Naive B cell (primary cell): Measurements from ENCODE around the gene PLCB2. TPM values are rescaled to one million over a fixed set of nuclear protein-coding genes. Genes with fewer than 3 reads are reported as not detected.

Source experiments
- ATAC-seq, 2 donors: fragments of 150-1000 bp; cut with Tn5 transposase; 2 replicates each; pipeline ENCODE4 v1.10.0; 2021; ENCODE audit warnings: low read depth in 2 of 2, mild to moderate bottlenecking in 2 of 2, moderate library complexity in 2 of 2
- DNase-seq: peaks from one replicate; pipeline ENCODE4 v3.0.0; 2022
- H3K27ac Mint-ChIP-seq, 6 donors: one replicate each; pipeline ENCODE4 v1.8.0; 2020 to 2022; ENCODE audit warnings: mild to moderate bottlenecking in 6 of 6, mixed read lengths in 6 of 6, moderate library complexity in 5 of 6, inconsistent platforms in 2 of 6
- H3K27me3 Mint-ChIP-seq, 3 donors: one replicate each; pipeline ENCODE4 v1.8.0; 2021 to 2022; ENCODE audit warnings: mixed read lengths in 3 of 3, mild to moderate bottlenecking in 1 of 3
- H3K36me3 Mint-ChIP-seq, 2 donors: one replicate each; pipeline ENCODE4 v1.8.0; 2020 to 2022; ENCODE audit warnings: mixed read lengths in 2 of 2, inconsistent platforms in 1 of 2, mild to moderate bottlenecking in 1 of 2
- H3K4me1 Mint-ChIP-seq, 3 donors: one replicate each; pipeline ENCODE4 v1.8.0; 2020 to 2022; ENCODE audit warnings: mixed read lengths in 3 of 3, inconsistent platforms in 1 of 3, mild to moderate bottlenecking in 1 of 3, moderate library complexity in 1 of 3
- H3K4me3 Mint-ChIP-seq, 8 donors: one replicate each; pipeline ENCODE4 v1.8.0; 2020 to 2022; ENCODE audit warnings: mild to moderate bottlenecking in 8 of 8, mixed read lengths in 8 of 8, moderate library complexity in 8 of 8, inconsistent platforms in 2 of 8
- H3K9me3 Mint-ChIP-seq, 7 donors: one replicate each; pipeline ENCODE4 v1.8.0; 2020 to 2022; ENCODE audit warnings: mixed read lengths in 7 of 7, mild to moderate bottlenecking in 5 of 7, inconsistent platforms in 2 of 7, moderate library complexity in 1 of 7
- polyA plus RNA-seq, 6 donors: library from polyadenylated mRNA; unstranded; fragments of 300-500 nt; fragmentation: Illumina TruSeq; gene quantifications; one replicate each; pipeline ENCODE4 v1.2.3, GENCODE V29; 2021; ENCODE audit warnings: low read depth in 6 of 6

Gene PLCB2
- polyA plus RNA-seq, 6 donors from 2014 or later: 11.4 to 22.6 (median 15.9) TPM

DNA sequence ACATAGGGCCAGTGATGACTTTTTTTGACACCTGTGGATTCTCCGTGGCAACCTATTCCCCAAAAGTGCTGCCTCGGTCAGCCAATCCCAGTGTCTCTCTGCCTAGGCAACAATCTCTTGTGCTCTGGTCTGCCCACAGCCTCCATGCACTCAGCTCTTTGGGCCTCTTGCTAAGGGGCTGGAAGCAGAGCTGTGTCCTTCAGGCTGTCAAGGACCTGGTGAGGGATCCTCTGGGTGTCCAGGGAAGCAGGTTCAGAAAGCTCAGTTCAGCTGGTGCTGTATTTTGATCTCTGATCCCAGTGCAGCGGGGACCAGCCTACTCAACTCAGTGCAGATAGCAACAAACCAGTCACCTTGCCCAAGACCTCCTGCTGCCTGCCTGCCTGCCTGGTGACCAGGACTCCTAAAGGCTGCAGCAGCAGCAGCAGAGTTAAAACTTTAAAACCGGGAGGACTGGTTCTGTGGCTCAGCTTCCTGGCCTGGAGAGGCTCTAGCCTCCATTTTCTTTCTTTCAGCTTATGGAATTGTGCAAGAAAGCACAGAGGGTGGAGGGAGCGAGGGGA lies 62.7 kb downstream of the PLCB2 start:
- peaks cover 0 to under 1% (median 0%) of the 10 kb centered on the region in 3 donors for H3K4me1 Mint-ChIP-seq
- peak overlapping the region in 1 of 6 donors; percentile 65 for H3K27ac Mint-ChIP-seq
- no peaks in the 10 kb centered on the region for H3K36me3 Mint-ChIP-seq
- ATAC-seq (no peak), DNase-seq (no peak)
- peaks cover 0 to 4% (median 0%) of the 10 kb centered on the region in 3 donors for H3K27me3 Mint-ChIP-seq
- H3K4me3 Mint-ChIP-seq: no peak overlapping the region
- H3K9me3 Mint-ChIP-seq: no peaks in the 10 kb centered on the region

DNA sequence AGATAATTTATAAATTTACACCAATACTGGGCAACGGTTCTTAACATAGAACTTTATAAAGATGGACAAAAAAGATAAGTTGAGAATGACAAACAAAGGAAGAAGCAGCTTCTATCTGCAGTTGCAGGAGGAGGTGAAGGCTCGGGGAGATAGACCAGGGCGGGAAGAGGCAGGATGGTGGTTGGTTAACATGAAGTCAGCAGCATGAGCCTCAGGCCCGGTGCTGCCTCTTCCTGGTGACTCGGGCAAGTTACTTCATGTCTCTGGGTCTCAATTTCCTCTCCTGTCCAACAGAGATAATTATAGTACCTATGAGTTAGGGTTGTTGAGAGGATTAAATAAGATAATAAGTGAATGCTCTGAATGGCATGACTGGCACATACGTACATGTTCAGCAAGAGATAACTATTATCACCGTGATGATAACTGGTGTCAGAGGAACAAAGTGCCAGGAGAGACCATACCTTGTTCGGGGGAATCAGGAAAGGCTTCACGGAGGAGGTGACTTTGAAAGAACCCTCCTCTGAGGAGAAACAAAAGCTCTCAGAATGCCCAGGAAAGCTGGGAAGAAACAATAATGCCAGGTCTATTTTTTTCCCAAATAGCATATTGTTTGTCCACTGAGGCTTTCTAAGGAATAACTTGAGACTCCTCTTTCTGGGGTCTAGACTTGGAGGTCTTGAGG lies 64.5 kb downstream of the PLCB2 start:
- H3K27me3 Mint-ChIP-seq: peaks cover 0 to 15% (median 12%) of the 10 kb centered on the region in 3 donors
- no peak overlapping the region for H3K27ac Mint-ChIP-seq
- H3K36me3 Mint-ChIP-seq: no peaks in the 10 kb centered on the region
- no peak overlapping the region for H3K4me3 Mint-ChIP-seq
- DNase-seq (no peak), ATAC-seq (no peak)
- H3K9me3 Mint-ChIP-seq: no peaks in the 10 kb centered on the region
- H3K4me1 Mint-ChIP-seq: peaks cover 12 to 15% (median 12%) of the 10 kb centered on the region in 3 donors

DNA sequence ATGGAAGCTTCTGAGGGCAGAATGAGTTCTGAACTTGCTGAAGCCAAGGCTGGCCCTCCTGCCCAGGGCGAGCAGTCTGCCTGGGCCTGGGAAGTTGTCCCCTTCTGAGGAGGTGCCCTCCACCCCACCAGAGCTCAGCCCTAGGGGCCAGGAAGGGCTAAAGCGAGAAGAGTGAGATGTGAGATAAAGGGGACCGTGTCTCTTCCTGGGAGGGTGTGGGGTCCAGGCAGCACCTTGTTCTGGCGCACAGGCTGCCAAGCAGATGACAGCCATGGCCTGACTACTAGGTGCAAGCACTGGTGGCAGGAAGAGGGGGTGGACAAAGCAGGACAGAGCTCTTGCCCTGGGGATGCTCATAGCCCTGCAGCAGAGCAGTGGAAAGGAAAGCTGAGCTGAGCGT lies 65.1 kb downstream of the PLCB2 start:
- no peak for DNase-seq
- Mint-ChIP-seq H3K36me3 (no peaks in the 10 kb centered on the region), H3K4me3 (peak overlapping the region in 1 of 8 donors; percentile 69), H3K4me1 (peaks cover 17 to 18% (median 18%) of the 10 kb centered on the region in 3 donors), H3K27ac (peak overlapping the region in 1 of 6 donors; percentile 51), H3K27me3 (peaks cover 0 to 20% (median 18%) of the 10 kb centered on the region in 3 donors), H3K9me3 (no peaks in the 10 kb centered on the region)
- ATAC-seq: no peak

DNA sequence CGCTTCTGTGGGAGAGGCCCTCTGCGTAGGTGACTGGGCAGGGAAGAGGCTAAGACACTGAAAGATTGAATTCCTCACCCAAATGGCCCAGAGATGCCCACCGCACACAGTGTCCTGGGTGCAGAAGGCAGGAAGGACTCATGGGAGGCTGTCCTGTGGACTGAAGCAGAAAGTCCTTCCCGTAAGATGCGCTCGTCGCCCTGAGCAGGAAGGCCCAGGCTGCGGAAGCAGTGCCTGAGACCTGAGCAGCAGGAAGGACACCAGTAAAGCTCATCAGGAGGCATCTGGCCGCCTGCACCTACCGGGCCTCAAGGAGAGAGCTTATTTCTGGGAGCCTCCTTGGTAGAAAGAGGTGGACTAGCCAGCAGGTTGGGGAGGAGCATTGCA lies 65.5 kb downstream of the PLCB2 start:
- Mint-ChIP-seq H3K9me3 (no peaks in the 10 kb centered on the region), H3K36me3 (no peaks in the 10 kb centered on the region), H3K4me3 (no peak overlapping the region), H3K27me3 (peaks cover 0 to 20% (median 18%) of the 10 kb centered on the region in 3 donors), H3K27ac (peak overlapping the region in 2 of 6 donors; percentile 65 to 94), H3K4me1 (peaks cover 17 to 18% (median 18%) of the 10 kb centered on the region in 3 donors)
- ATAC-seq: no peak
- no peak for DNase-seq

DNA sequence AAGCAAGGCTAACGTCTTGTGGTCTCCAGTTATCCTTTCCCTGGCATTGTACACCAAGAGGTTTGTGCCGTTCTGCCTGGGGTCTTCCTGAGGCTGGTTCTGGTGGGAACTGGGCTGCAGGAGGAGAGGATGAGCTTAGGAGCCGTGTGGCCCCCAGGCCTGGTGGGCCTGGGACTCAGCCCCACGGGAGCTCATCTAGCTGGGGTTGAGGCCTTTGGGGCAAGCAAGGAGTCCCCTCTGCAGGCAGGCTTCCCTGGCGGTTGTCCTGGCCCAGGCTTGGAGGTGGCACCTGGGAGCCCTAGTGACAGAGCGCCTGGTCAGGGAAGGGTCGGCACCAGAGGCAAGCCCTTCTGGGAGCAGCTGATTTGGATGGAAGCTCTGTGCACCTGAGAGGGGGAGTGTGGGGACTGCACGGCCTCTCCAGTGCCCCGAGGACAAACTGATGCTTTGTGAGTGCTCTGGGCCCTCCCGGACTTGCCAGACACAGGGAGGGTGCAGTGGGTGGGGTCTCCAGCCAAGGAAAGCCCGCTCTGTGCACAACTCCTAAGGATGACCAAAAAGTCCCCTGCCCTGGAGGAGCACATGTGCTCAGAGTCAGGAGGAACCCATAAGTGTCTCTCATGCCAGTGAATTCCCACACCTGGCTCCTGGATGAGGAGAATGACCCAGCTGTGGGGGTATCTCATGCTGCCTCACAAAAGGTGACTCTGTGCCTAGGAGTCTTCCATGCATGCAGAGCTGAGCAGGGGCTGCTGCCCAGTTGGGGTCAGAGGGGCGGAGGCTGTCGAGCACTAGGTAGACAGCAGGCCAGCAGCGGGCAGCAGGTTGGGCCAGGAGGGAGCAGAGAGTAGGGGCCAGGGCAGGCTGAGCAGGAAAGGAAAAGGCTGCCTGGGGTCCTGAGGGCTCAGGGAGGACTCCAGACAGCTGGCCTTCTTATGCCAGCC lies 66.2 kb downstream of the PLCB2 start:
- peaks cover 17 to 18% (median 18%) of the 10 kb centered on the region in 3 donors for H3K4me1 Mint-ChIP-seq
- peaks cover 0 to 20% (median 18%) of the 10 kb centered on the region in 3 donors for H3K27me3 Mint-ChIP-seq
- ATAC-seq (no peak), DNase-seq (no peak)
- H3K27ac Mint-ChIP-seq: peak overlapping the region in 1 of 6 donors; percentile 94
- H3K9me3 Mint-ChIP-seq: no peaks in the 10 kb centered on the region
- H3K4me3 Mint-ChIP-seq: no peak overlapping the region
- H3K36me3 Mint-ChIP-seq: no peaks in the 10 kb centered on the region

DNA sequence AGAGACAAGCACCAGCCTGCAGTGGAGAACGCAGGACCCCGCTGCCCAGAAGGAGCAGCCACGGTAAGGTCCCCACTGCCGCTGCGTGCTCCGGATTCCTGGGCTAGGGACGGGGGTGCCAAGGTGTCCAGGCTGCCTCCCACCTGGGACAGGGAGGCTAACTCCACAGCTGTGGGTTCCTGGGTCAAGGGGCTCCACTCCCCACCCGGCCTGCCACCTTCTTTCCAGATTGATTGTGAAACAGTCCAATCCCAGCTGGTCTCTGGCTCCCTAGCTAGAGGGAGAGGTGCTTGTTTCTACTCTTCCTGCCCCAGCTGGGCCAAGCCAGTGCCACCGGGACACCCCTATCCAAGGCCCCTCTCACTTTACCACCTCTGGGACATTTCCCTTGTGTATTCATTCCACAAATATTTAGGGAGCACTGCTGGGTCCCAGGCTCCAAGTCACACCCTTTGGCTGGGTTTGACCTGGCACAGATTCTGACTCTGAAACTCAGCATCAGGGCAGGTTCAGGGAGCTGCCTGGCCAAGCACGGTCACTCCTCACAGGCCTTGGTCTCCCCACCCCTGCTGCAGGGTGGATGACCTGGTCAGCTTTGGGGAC lies 67.0 kb downstream of the PLCB2 start:
- no peak for ATAC-seq
- H3K27me3 Mint-ChIP-seq: peaks cover 0 to 20% (median 18%) of the 10 kb centered on the region in 3 donors
- peak overlapping the region in 1 of 8 donors; percentile 31 for H3K4me3 Mint-ChIP-seq
- H3K4me1 Mint-ChIP-seq: peaks cover 21 to 23% (median 21%) of the 10 kb centered on the region in 3 donors
- no peaks in the 10 kb centered on the region for H3K9me3 Mint-ChIP-seq
- no peak for DNase-seq
- no peaks in the 10 kb centered on the region for H3K36me3 Mint-ChIP-seq
- peak overlapping the region in 2 of 6 donors; percentile 76 to 87 for H3K27ac Mint-ChIP-seq

DNA sequence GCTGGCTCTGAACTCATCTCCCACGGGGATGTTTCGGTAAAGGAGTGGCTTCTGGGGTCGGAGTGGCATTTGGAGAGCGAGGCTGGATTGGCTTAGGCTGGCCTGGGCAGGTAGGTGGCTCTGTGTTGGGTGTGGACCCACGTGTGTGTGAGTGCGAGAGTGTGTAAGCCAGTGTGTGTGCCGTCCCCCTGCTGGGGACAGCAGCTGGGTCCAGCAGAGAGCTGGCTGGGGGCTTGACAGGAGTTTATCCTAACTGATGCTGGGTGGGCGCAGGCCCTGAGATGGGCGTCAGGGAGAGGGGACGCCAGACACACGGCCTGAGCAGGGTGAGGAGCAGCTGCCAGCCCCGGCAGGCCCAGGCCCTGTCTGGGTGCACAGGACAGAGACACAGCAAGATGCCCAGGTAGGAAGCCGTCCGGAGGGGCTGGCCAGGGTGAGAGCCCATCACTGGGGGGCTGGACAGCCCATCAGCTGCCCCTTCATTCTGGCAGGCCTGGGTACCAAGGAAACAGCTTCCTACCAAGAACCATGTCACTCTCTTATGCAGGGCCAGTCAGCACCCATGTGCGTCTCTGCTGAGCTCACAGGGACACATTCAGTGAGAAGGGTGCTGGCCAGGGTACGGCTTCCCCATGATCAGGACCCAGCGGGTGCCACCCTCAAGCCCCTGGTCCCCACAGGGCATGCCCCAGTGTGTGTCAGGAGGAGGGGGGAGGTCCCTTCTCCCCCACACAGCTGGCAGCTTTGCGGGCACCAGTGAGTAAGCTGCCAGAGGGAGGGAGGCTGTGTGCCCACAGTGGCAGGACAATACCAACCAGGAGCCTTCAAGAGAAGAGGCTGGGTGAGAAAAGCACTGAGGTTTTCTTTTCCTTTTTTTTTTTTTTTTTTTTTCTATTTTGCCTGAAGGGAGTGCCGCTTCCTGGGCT lies 67.8 kb downstream of the PLCB2 start:
- Mint-ChIP-seq H3K36me3 (no peaks in the 10 kb centered on the region), H3K27me3 (peaks cover 0 to 20% (median 18%) of the 10 kb centered on the region in 3 donors), H3K9me3 (no peaks in the 10 kb centered on the region), H3K4me3 (peak overlapping the region in 6 of 8 donors; percentile 47 to 83 (median 72)), H3K4me1 (peaks cover 28 to 31% (median 28%) of the 10 kb centered on the region in 3 donors), H3K27ac (peak overlapping the region in 4 of 6 donors; percentile 33 to 97 (median 80))
- no peak for ATAC-seq
- DNase-seq: no peak

DNA sequence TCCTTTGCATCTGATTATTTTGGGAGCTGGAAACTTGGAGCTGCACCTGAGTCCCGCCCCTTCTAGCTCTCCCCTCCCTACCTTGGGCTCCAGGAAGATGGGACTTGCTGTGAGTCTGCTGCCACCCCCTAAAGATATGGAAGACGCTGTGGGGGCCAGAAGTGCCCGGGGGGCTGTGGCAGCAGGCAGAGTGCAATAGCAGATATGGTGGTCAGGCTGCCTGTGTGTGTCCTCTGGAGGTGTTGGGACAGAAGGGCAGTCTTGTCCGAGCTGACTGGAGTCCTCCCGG lies 68.4 kb downstream of the PLCB2 start:
- H3K4me3 Mint-ChIP-seq: peak overlapping the region in 6 of 8 donors; percentile 23 to 86 (median 70)
- H3K4me1 Mint-ChIP-seq: peaks cover 31 to 35% (median 34%) of the 10 kb centered on the region in 3 donors
- no peaks in the 10 kb centered on the region for H3K36me3 Mint-ChIP-seq
- ATAC-seq (no peak), DNase-seq (no peak)
- H3K27me3 Mint-ChIP-seq: peaks cover 0 to 20% (median 18%) of the 10 kb centered on the region in 3 donors
- H3K9me3 Mint-ChIP-seq: no peaks in the 10 kb centered on the region
- H3K27ac Mint-ChIP-seq: peak overlapping the region in 5 of 6 donors; percentile 33 to 97 (median 73)

DNA sequence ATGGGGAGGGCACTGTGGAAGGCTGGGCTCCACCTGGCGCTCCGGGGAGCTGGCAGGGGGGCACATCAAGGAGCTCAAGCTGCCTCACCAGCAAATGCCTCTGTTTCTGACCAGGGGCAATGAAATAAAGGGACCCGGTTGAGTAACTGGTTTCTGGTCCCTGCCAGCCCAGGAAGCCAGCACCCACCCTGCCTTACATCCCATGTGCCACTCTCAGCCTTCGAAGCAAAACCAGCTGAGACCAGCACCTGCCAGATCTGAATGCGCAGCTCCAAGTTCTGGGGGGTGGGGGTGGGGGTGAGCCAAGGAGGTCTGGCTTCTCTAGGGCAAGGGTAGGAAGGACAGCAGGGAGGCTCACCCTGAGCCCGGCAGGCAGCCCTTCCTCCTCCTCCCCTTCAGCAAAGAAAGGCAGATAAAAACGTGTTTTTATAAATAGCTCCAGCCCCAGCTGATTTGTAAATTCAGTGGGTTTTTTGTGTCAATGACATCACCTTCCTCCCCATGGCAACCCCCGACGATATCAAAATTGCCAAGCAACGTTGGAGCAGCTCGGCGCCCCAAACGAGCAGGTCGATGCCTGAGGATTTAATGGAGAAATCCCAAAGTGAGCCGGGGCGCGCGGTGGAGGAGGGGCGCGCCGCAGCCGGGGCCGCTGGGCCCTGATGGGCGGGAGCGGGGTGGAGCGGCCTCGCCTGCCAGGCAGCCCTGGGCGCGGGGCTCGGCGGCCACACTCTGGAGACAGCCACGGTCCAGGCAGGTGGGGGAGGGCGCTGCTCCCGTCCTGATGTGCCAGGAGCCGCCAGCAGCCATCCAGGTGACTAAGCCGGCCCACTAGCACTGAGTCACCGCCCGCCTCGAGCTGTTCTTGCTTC lies 69.0 kb downstream of the PLCB2 start, which contains the start of gene PAK6:
TSS of gene PAK6 (plus strand) at position 532 of the 872 bp plus-strand sequence. CDS start 25,723 bp downstream, outside the sequence.
- H3K9me3 Mint-ChIP-seq: no peaks in the 10 kb centered on the region
- peak; percentile 68 to 70 for ATAC-seq
- H3K4me3 Mint-ChIP-seq: peak within 1 kb of the TSS; percentile 41 to 86 (median 78)
- H3K27me3 Mint-ChIP-seq: peaks cover 0 to 20% (median 18%) of the 10 kb centered on the region in 3 donors
- H3K27ac Mint-ChIP-seq: peak within 1 kb of the TSS; percentile 33 to 97 (median 79)
- H3K36me3 Mint-ChIP-seq: no peaks in the 10 kb centered on the region
- peaks cover 31 to 35% (median 34%) of the 10 kb centered on the region in 3 donors for H3K4me1 Mint-ChIP-seq
- DNase-seq: peak; percentile 52
